Measurements from ENCODE around the gene IL18BP. TPM values are rescaled to one million over a fixed set of nuclear protein-coding genes. Genes with fewer than 3 reads are reported as not detected.

Gene IL18BP
- total RNA-seq, 4 donors from 2014 or later: 0.91 to 3.0 (median 2.5) TPM

- Histone ChIP-seq H3K4me3 (no peak overlapping the region), H3K4me1 (peaks cover 7 to 9% of the 10 kb centered on the region in 2 donors), H3K9me3 (no peaks in the 10 kb centered on the region), H3K27ac (peak overlapping the region in 2 of 4 donors; percentile 30 to 59), H3K27me3 (no peaks in the 10 kb centered on the region), H3K36me3 (peaks cover 11 to 68% of the 10 kb centered on the region in 2 donors)
- intact Hi-C loops (cut with DNase I; ENCODE audit: low total_unique reads) (no loop called here), in situ Hi-C loops (cut with MboI; ENCODE audit: low sequenced_read_pairs in 4 of 4) (no loop called here)
- DNase-seq (no peak), ATAC-seq (peak in 1 of 2 donors; percentile 14)
- TF ChIP-seq POLR2A (IDR thresholded peaks at IDR 0.05): no peak
- TF ChIP-seq, protein P1, sequence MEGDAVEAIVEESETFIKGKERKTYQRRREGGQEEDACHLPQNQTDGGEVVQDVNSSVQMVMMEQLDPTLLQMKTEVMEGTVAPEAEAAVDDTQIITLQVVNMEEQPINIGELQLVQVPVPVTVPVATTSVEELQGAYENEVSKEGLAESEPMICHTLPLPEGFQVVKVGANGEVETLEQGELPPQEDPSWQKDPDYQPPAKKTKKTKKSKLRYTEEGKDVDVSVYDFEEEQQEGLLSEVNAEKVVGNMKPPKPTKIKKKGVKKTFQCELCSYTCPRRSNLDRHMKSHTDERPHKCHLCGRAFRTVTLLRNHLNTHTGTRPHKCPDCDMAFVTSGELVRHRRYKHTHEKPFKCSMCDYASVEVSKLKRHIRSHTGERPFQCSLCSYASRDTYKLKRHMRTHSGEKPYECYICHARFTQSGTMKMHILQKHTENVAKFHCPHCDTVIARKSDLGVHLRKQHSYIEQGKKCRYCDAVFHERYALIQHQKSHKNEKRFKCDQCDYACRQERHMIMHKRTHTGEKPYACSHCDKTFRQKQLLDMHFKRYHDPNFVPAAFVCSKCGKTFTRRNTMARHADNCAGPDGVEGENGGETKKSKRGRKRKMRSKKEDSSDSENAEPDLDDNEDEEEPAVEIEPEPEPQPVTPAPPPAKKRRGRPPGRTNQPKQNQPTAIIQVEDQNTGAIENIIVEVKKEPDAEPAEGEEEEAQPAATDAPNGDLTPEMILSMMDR (IDR thresholded peaks at IDR 0.05 in 4 of 5, conservative IDR thresholded peaks at IDR 0.05 in 1 of 5): no peak
Observed at GRCh38 chr11:72004515-72005346, 6.0 kb downstream of the IL18BP start.

- peak overlapping the region in 2 of 4 donors; percentile 30 to 59 for H3K27ac ChIP-seq
- H3K4me3 ChIP-seq: no peak overlapping the region
- peak in 1 of 2 donors; percentile 46 for DNase-seq
- peaks cover 11 to 73% of the 10 kb centered on the region in 2 donors for H3K36me3 ChIP-seq
- TF ChIP-seq, protein P1 (IDR thresholded peaks at IDR 0.05 in 4 of 5, conservative IDR thresholded peaks at IDR 0.05 in 1 of 5): no peak
- no peak for TF ChIP-seq POLR2A (IDR thresholded peaks at IDR 0.05)
- peak; percentile 11 to 49 for ATAC-seq
- intact Hi-C loops (cut with DNase I; ENCODE audit: low total_unique reads) (no loop called here), in situ Hi-C loops (cut with MboI; ENCODE audit: low sequenced_read_pairs in 4 of 4) (no loop called here)
- H3K4me1 ChIP-seq: peaks cover 4 to 9% of the 10 kb centered on the region in 2 donors
- no peaks in the 10 kb centered on the region for H3K27me3 ChIP-seq
- H3K9me3 ChIP-seq: no peaks in the 10 kb centered on the region
Observed at GRCh38 chr11:72005347-72006260, 6.9 kb downstream of the IL18BP start.

DNA sequence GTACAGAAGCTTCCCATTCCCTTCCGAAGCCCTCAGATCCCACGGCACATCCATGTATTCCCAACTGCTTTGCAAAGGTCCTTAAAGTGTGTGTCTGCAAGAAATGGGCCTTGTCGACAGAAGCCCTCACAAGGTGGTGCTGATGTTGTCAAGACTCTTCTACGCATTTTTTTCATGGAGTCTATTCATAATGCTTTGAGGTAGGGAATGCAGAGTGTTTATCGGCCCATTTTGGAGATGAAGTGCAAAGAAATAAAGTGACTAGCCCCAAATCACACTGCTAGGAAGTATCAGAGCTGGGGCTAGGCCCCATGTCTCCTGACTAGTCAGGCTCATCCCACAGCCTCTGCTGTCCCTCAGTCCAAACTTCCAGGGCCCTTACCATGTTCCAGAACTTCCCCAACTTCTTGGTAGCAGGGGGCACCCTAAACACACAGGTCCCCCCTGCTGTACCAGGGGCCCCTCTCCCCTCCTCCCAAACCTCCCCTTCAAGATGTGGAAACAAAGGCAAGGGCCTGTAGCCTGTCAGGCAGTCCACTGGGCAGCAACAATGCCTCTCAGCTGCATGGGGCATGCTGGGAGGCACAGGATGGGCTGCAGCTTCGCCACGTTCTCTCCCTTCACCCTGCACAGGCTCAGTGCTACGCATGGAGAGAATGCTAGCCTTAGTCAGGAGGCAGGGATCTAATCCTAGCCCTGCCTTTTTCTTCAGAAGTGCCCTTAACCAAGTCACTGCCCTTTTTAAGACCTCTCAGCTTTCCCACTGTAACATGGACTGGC, 7.8 kb downstream of the IL18BP start:
- ATAC-seq (no peak), DNase-seq (no peak)
- Histone ChIP-seq H3K36me3 (peaks cover 11 to 80% of the 10 kb centered on the region in 2 donors), H3K27me3 (no peaks in the 10 kb centered on the region), H3K4me1 (peaks cover 13 to 18% of the 10 kb centered on the region in 2 donors), H3K27ac (peak overlapping the region in 1 of 4 donors; percentile 59), H3K4me3 (no peak overlapping the region), H3K9me3 (no peaks in the 10 kb centered on the region)
- TF ChIP-seq, protein P1 (IDR thresholded peaks at IDR 0.05 in 4 of 5, conservative IDR thresholded peaks at IDR 0.05 in 1 of 5): no peak
- no peak for TF ChIP-seq POLR2A (IDR thresholded peaks at IDR 0.05)
- in situ Hi-C loops (cut with MboI; ENCODE audit: low sequenced_read_pairs in 4 of 4): no loop called here
- intact Hi-C loops (cut with DNase I; ENCODE audit: low total_unique reads): no loop called here

- intact Hi-C loops (cut with DNase I; ENCODE audit: low total_unique reads): no loop called here
- ATAC-seq (no peak), DNase-seq (no peak)
- Histone ChIP-seq H3K4me1 (peaks cover 16 to 23% of the 10 kb centered on the region in 2 donors), H3K4me3 (no peak overlapping the region), H3K9me3 (no peaks in the 10 kb centered on the region), H3K27ac (no peak overlapping the region), H3K27me3 (no peaks in the 10 kb centered on the region), H3K36me3 (peaks cover 11 to 85% of the 10 kb centered on the region in 2 donors)
- in situ Hi-C loops (cut with MboI; ENCODE audit: low sequenced_read_pairs in 4 of 4): no loop called here
- no peak for TF ChIP-seq POLR2A (IDR thresholded peaks at IDR 0.05)
- TF ChIP-seq, protein P1 (IDR thresholded peaks at IDR 0.05 in 4 of 5, conservative IDR thresholded peaks at IDR 0.05 in 1 of 5): no peak
Observed at GRCh38 chr11:72007089-72007476, 8.4 kb downstream of the IL18BP start.

Measured in gastrocnemius medialis (tissue), 4 donors.